ENCODE results near the gene TNFRSF1B.
"Not testable (repeated sequence)": the region's sequence is repeated elsewhere in the genome, so short reads cannot be mapped to it uniquely, and the experiment has no call there.

Gene TNFRSF1B

GRCh38 chr1:12206238-12206637 is 39.4 kb downstream of the TNFRSF1B start:
- H3K36me3 Mint-ChIP-seq (ENCODE audit: low read depth): peaks cover 75% of the 10 kb centered on the region
- peaks cover 17% of the 10 kb centered on the region for H3K4me1 Mint-ChIP-seq (ENCODE audit: low read depth)
- intact Hi-C loops (cut with micrococcal nuclease): no loop called here

GRCh38 chr1:12206792-12207424 is 40.1 kb downstream of the TNFRSF1B start:
- no peak overlapping the region for H3K27ac Mint-ChIP-seq
- peaks cover 17% of the 10 kb centered on the region for H3K4me1 Mint-ChIP-seq (ENCODE audit: low read depth)
- H3K36me3 Mint-ChIP-seq (ENCODE audit: low read depth): peaks cover 69% of the 10 kb centered on the region
- H3K4me3 Mint-ChIP-seq: no peak overlapping the region
- H3K9me3 Mint-ChIP-seq: no peaks in the 10 kb centered on the region
- no peaks in the 10 kb centered on the region for H3K27me3 Mint-ChIP-seq
- intact Hi-C loops (cut with micrococcal nuclease): no loop called here

More at GRCh38 chr1:12206238-12206637, 39.4 kb downstream of the TNFRSF1B start:
- Mint-ChIP-seq H3K27me3 (no peaks in the 10 kb centered on the region), H3K27ac (no peak overlapping the region), H3K4me3 (no peak overlapping the region), H3K9me3 (no peaks in the 10 kb centered on the region)

GRCh38 chr1:12208271-12208670 is 41.5 kb downstream of the TNFRSF1B start:
- Mint-ChIP-seq H3K36me3 (ENCODE audit: low read depth) (peaks cover 55% of the 10 kb centered on the region), H3K4me3 (no peak overlapping the region), H3K27ac (peak overlapping the region; percentile 35), H3K27me3 (no peaks in the 10 kb centered on the region), H3K9me3 (no peaks in the 10 kb centered on the region), H3K4me1 (ENCODE audit: low read depth) (peaks cover 17% of the 10 kb centered on the region)
- intact Hi-C loops (cut with micrococcal nuclease): loop anchor here (1.0 kb wide), 1 partner anchor 83 kb away; no protein-coding TSS in a partner anchor

- intact Hi-C loops (cut with micrococcal nuclease): loop anchor here (1.0 kb wide), 1 partner anchor 84 kb away; no protein-coding TSS in a partner anchor
- Mint-ChIP-seq H3K36me3 (ENCODE audit: low read depth) (peaks cover 49% of the 10 kb centered on the region), H3K9me3 (no peaks in the 10 kb centered on the region), H3K27me3 (no peaks in the 10 kb centered on the region), H3K4me3 (no peak overlapping the region), H3K27ac (peak overlapping the region; percentile 35), H3K4me1 (ENCODE audit: low read depth) (peaks cover 17% of the 10 kb centered on the region)
Measured at GRCh38 chr1:12208764-12209494, 42.1 kb downstream of the TNFRSF1B start.

- no peaks in the 10 kb centered on the region for H3K27me3 Mint-ChIP-seq
- H3K27ac Mint-ChIP-seq: no peak overlapping the region
- intact Hi-C loops (cut with micrococcal nuclease): no loop called here
- H3K9me3 Mint-ChIP-seq: no peaks in the 10 kb centered on the region
- H3K4me3 Mint-ChIP-seq: no peak overlapping the region
- peaks cover 43% of the 10 kb centered on the region for H3K36me3 Mint-ChIP-seq (ENCODE audit: low read depth)
- peaks cover 17% of the 10 kb centered on the region for H3K4me1 Mint-ChIP-seq (ENCODE audit: low read depth)
Measured at GRCh38 chr1:12209495-12209832, 42.7 kb downstream of the TNFRSF1B start.

GRCh38 chr1:12215118-12215961 is 48.5 kb downstream of the TNFRSF1B start:
- H3K4me3 Mint-ChIP-seq: no peak overlapping the region
- intact Hi-C loops (cut with micrococcal nuclease): no loop called here
- H3K27me3 Mint-ChIP-seq: peaks cover 4% of the 10 kb centered on the region
- no peak overlapping the region for H3K27ac Mint-ChIP-seq
- peaks cover 5% of the 10 kb centered on the region for H3K4me1 Mint-ChIP-seq (ENCODE audit: low read depth)
- no peaks in the 10 kb centered on the region for H3K36me3 Mint-ChIP-seq (ENCODE audit: low read depth)
- H3K9me3 Mint-ChIP-seq: no peaks in the 10 kb centered on the region

- Mint-ChIP-seq H3K27ac (no peak overlapping the region), H3K36me3 (ENCODE audit: low read depth) (no peaks in the 10 kb centered on the region)
Measured at GRCh38 chr1:12219800-12220199, 53.0 kb downstream of the TNFRSF1B start.

GRCh38 chr1:12220890-12221289 is 54.1 kb downstream of the TNFRSF1B start:
- Mint-ChIP-seq H3K27ac (no peak overlapping the region), H3K4me3 (no peak overlapping the region), H3K4me1 (ENCODE audit: low read depth) (no peaks in the 10 kb centered on the region), H3K27me3 (no peaks in the 10 kb centered on the region), H3K9me3 (no peaks in the 10 kb centered on the region), H3K36me3 (ENCODE audit: low read depth) (no peaks in the 10 kb centered on the region)
- intact Hi-C loops (cut with micrococcal nuclease): no loop called here

More at GRCh38 chr1:12219800-12220199, 53.0 kb downstream of the TNFRSF1B start:
- H3K27me3 Mint-ChIP-seq: peaks cover 4% of the 10 kb centered on the region
- no peak overlapping the region for H3K4me3 Mint-ChIP-seq
- H3K9me3 Mint-ChIP-seq: no peaks in the 10 kb centered on the region
- H3K4me1 Mint-ChIP-seq (ENCODE audit: low read depth): no peaks in the 10 kb centered on the region
- intact Hi-C loops (cut with micrococcal nuclease): no loop called here

GRCh38 chr1:12222700-12223099 is 55.9 kb downstream of the TNFRSF1B start:
- H3K36me3 Mint-ChIP-seq (ENCODE audit: low read depth); H3K9me3 Mint-ChIP-seq; H3K4me3 Mint-ChIP-seq; H3K27ac Mint-ChIP-seq; H3K4me1 Mint-ChIP-seq (ENCODE audit: low read depth); intact Hi-C loops (cut with micrococcal nuclease); H3K27me3 Mint-ChIP-seq: not testable (repeated sequence)

GRCh38 chr1:12224092-12224491 is 57.3 kb downstream of the TNFRSF1B start:
- H3K4me3 Mint-ChIP-seq; H3K27ac Mint-ChIP-seq; H3K27me3 Mint-ChIP-seq; intact Hi-C loops (cut with micrococcal nuclease); H3K36me3 Mint-ChIP-seq (ENCODE audit: low read depth); H3K4me1 Mint-ChIP-seq (ENCODE audit: low read depth); H3K9me3 Mint-ChIP-seq: not testable (repeated sequence)

GRCh38 chr1:12228979-12229378 is 62.2 kb downstream of the TNFRSF1B start:
- H3K4me3 Mint-ChIP-seq: no peak overlapping the region
- intact Hi-C loops (cut with micrococcal nuclease): no loop called here
- H3K4me1 Mint-ChIP-seq (ENCODE audit: low read depth): peaks cover 8% of the 10 kb centered on the region
- H3K27me3 Mint-ChIP-seq: peaks cover 4% of the 10 kb centered on the region
- no peaks in the 10 kb centered on the region for H3K9me3 Mint-ChIP-seq
- H3K27ac Mint-ChIP-seq: no peak overlapping the region
- peaks cover 18% of the 10 kb centered on the region for H3K36me3 Mint-ChIP-seq (ENCODE audit: low read depth)

GRCh38 chr1:12229386-12229834 is 62.6 kb downstream of the TNFRSF1B start:
- Mint-ChIP-seq H3K27ac (no peak overlapping the region), H3K4me1 (ENCODE audit: low read depth) (peaks cover 8% of the 10 kb centered on the region), H3K27me3 (peaks cover 4% of the 10 kb centered on the region), H3K4me3 (peak overlapping the region; percentile 32), H3K9me3 (no peaks in the 10 kb centered on the region), H3K36me3 (ENCODE audit: low read depth) (peaks cover 18% of the 10 kb centered on the region)
- intact Hi-C loops (cut with micrococcal nuclease): no loop called here

- intact Hi-C loops (cut with micrococcal nuclease): no loop called here
- H3K4me3 Mint-ChIP-seq: peak within 1 kb of the TSS; percentile 89
- H3K27ac Mint-ChIP-seq: peak within 1 kb of the TSS; percentile 85
- peaks cover 4% of the 10 kb centered on the region for H3K27me3 Mint-ChIP-seq
- peaks cover 23% of the 10 kb centered on the region for H3K36me3 Mint-ChIP-seq (ENCODE audit: low read depth)
- H3K4me1 Mint-ChIP-seq (ENCODE audit: low read depth): peaks cover 8% of the 10 kb centered on the region
- H3K9me3 Mint-ChIP-seq: no peaks in the 10 kb centered on the region
Measured at GRCh38 chr1:12229835-12230548, 63.2 kb downstream of the TNFRSF1B start, which contains the start of gene VPS13D. VPS13D (plus strand) TSS chr1:12230030; CDS start chr1:12234267, 4,237 bp downstream.

Data from dendritic cell treated with granulocyte-macrophage colony-stimulating factor and Interleukin-4, amounts not matched to agents 40 ng/mL and 50 ng/mL, for 4 days (primary cell).